Subcutaneous adipose tissue (tissue), 4 donors: ENCODE measurements around the gene ACBD3. TPM values are rescaled to one million over a fixed set of nuclear protein-coding genes. Genes with fewer than 3 reads are reported as not detected.

ENCODE experiments used
- CTCF ChIP-seq: fragments of 450-650 bp; IDR thresholded peaks from one replicate; pipeline ENCODE4 v1.5.1; 2016; ENCODE audit warnings: low read depth, mild to moderate bottlenecking, control low read depth, antibody characterized with exemption, moderate library complexity
- total RNA-seq, 4 donors: library from RNA; depleted of rRNA; stranded (reverse); fragments of >200 nt; gene quantifications; one replicate each; pipeline ENCODE4 v1.1.0, GENCODE V29; 2016

ACBD3 gene
- total RNA-seq, 4 donors from 2014 or later = 40.1 to 56.6 (median 51.4) TPM

GRCh38 chr1:226154593-226154992, 31.9 kb downstream of the ACBD3 start:
- no peak for TF ChIP-seq CTCF

DNA sequence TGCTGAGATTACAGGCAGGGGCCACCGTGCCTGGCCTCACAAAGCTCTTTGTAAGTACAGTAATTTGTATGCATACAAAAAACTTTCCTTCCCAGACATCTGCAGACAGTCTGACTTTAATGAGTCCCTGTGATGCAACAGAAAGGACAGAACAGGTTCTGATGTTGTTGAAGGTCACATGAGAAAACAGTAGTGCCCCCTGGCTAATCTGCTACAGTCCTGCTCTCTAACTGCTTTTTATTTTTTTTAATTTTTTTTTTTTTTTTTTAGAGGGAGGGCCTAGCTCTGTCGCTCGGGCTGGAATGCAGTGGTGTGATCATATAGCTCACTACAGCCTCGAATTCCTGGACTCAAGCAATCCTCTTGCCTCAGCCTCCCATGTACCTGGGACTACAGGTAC, 36.7 kb downstream of the ACBD3 start:
- no peak for TF ChIP-seq CTCF

GRCh38 chr1:226148121-226148648, 38.4 kb downstream of the ACBD3 start:
- no peak for TF ChIP-seq CTCF

DNA sequence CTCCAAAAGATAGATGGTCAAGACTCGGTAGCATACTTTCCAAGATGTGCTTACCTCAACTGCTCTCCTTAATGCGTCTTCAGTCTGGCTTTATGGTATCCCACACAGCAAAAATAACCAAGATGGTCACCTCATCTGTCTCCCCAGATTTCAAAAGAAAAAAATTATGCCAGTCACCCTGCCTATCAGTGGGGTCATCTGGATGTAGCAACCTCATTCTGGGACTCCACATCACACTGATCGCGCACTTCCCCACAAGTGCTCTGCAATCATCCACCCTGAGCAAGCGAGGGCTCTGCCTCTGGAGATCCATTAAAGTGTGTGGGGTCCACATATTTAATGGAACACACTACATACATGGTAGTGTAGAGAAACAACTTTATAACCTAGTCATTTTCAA, 42.5 kb downstream of the ACBD3 start:
- no peak for TF ChIP-seq CTCF

DNA sequence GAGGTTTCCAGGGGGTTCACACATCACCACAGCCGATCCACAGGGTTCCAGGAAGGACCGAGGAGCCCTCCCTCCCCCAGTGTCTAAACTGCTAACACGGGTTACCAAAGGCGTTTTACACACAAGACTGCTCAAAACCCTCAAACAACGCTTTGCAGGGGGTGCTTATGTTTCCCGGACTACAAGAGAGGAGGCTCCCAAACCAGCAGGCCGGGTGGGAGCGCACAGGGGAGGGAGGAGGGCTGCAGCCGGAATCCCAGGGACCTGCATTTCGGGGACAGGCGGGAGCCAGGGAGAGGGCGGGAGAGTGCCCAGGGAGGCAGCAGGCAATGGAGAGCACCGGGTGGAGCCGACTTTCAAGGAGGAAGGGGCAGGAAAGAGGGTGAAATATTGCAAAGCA, 50.8 kb downstream of the ACBD3 start:
- TF ChIP-seq CTCF = no peak

GRCh38 chr1:226135059-226135651, 51.4 kb downstream of the ACBD3 start:
- TF ChIP-seq CTCF = no peak

- no peak for TF ChIP-seq CTCF
These were observed 52.1 kb downstream of the ACBD3 start for GRCh38 chr1:226134170-226135058.
